ENCODE data around the gene INPP5E.
A peak's percentile ranks its signal among the peaks of the same experiment; 100 is the strongest.
"Not testable (repeated sequence)": the region's sequence is repeated elsewhere in the genome, so short reads cannot be mapped to it uniquely, and the experiment has no call there.

The INPP5E gene

DNA sequence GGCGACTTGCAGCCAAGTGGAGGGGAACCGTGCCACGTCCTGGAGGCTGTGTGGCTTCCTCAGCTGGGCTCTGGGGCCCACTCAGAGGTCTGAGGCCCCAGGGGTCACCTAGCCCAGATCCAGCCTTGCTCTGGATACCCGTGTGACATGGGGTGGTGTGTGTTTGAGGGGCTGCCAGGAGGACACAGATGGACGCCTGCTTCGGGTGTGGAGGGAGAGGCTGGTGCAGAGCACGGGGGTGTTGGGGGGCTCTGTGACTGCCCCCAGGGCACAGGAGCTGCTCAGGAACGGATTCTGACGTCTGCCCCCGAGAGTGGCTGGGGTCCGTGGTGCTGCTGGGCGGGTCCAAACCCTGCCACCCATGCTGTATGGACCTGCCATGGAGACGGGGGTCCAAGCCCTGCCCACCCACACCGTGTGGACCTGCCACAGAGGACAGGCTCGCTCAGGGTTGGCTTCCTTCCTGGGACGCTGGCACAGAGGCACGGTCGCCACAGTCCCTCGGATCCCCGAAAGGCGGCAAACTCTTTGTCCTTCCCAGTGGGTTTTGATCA is 10.5 kb downstream of the INPP5E start:
- no peak for DNase-seq (ENCODE audit: low read depth)

DNA sequence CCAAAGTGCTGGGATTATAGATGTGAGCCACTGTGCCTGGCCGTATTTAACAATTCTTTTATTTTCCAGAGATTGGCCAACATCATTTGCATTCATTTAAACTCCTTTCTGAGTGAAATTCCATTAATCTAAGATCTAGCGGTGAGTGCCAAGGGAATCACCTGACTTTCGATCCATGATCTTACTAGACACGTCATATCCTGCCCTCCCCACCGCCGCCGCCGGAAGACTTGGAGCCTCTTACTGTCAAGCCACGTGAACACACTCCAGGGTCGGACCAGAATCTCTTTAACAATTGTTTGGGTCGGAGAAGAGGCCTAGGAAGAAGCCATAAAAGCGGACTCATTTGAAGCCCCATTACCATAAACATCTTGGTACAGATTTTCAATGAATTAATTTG is 12.9 kb downstream of the INPP5E start:
- DNase-seq (ENCODE audit: low read depth), result no peak

- not testable (repeated sequence) for DNase-seq (ENCODE audit: low read depth)
Observed at GRCh38 chr9:136425367-136425766, 14.3 kb downstream of the INPP5E start.

DNA sequence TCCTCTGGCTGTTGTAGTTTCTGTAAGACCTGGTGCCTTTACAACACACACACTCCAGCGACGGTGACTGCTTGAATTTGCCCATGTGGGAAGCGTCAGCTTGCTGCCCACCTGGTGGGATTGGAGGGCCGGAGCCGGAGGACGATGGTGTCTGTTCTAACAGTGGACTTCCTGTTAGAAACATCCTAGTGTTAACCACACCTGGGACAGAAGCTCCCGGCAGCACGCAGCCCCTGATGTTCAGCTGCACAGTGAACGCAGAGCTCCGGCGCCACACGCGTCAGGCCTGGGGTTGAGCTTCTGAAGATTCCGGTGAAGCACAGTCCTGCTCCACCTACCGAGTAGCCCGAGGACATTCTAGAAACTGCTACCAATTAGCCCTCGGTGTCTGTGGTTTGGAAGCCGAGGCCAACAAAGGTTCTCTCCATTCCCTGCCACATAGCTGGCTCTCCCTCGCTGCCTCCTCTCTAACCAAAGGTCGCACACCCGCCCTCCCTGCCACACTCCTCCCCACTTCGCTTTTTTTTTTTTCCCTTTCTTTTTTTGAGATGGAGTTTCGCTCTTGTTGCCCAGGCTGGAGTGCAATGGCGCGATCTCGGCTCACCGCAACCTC is 14.8 kb downstream of the INPP5E start:
- DNase-seq (ENCODE audit: low read depth), result no peak

- no peak for DNase-seq (ENCODE audit: low read depth)
Observed at GRCh38 chr9:136423432-136424146, 16.1 kb downstream of the INPP5E start.

DNA sequence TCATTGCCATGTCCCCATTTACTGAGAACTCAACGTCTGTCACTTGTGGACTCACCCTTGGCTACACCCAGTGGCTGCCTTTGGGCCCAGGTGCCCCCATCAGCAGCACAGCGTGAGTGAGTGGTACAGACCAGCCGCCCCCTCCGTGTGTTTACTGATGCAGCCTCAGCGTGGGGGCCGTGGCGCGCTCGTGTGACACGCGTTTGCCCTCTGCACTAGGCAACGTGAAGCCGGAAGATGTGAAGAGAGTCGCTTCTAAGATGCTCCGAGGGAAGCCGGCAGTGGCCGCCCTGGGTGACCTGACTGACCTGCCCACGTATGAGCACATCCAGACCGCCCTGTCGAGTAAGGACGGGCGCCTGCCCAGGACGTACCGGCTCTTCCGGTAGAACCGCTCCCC is 16.8 kb downstream of the INPP5E start:
- no peak for DNase-seq (ENCODE audit: low read depth)

- DNase-seq (ENCODE audit: low read depth), result no peak
Observed at GRCh38 chr9:136421791-136422190, 17.9 kb downstream of the INPP5E start.

- no peak for DNase-seq (ENCODE audit: low read depth)
Observed at GRCh38 chr9:136419092-136419420, 20.6 kb downstream of the INPP5E start.

DNA sequence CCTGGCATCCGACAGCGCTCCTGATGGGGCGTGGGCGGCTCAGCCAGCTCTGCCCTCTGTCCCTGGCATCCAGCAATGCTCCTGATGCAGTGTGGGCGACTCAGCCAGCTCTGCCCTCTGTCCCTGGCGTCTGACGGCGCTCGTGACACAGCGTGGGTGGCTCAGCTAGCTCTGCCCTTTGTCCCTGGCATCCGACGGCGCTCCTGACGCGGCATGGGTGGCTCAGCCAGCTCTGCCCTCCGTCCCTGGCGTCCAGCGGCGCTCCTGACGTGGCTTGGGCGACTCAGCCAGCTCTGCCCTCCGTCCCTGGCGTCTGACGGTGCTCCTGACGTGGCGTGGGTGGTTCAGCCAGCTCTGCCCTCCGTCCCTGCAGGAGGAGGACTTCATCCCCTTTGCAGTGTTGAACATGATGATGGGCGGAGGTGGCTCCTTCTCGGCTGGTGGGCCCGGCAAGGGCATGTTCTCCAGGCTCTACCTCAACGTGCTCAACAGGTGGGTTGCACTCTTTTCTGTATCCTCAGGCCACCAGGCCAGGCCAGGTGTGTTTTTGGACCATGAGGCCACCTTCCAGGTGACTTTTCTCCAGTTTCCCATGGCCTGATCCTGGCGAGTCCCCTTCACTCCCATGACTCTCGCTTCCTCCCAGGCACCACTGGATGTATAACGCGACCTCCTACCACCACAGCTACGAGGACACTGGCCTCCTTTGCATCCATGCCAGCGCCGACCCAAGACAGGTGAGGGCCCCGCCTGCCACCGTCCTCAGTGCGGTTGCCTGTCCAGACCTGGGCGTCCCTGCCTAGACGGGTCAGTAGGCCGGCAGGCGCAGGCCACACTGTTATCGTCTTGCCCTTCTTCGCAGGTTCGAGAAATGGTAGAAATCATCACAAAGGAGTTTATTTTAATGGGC is 21.2 kb downstream of the INPP5E start:
- DNase-seq (ENCODE audit: low read depth), result no peak

DNA sequence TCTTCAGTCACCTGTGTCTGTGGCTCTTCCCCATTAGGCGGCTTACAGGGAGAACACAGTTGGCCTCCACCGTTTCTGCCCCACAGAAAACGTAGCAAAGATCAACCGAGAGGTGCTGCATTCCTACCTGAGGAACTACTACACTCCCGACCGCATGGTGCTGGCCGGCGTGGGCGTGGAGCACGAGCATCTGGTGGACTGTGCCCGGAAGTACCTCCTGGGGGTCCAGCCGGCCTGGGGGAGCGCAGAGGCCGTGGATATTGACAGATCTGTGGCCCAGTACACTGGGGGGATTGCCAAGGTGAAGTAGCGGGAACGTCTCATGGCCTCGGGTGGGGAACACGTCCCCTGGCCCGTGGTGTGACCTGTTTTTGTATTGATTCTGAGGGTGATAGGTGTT is 22.7 kb downstream of the INPP5E start:
- DNase-seq (ENCODE audit: low read depth), result no peak

DNA sequence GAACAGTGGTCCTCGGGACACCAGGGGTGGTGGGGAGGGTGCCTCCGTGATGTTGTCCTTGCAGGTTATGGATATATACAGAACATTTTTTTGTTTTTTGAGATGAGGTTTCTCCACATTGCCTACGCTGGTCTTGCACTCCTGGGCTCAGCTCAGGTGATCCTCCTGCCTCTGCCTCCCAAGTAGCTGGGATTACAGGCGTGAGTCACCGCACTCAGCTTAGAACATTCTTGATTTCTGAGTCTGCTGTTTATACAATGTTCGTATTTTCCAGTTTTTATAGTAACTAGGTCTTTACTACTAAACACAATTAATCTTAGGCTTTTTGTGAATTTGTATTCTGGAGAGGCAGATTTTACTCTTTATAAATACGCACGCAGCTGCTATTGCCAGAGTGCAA is 23.2 kb downstream of the INPP5E start:
- no peak for DNase-seq (ENCODE audit: low read depth)

GRCh38 chr9:136412962-136413361 is 26.7 kb downstream of the INPP5E start:
- no peak for DNase-seq (ENCODE audit: low read depth)

DNA sequence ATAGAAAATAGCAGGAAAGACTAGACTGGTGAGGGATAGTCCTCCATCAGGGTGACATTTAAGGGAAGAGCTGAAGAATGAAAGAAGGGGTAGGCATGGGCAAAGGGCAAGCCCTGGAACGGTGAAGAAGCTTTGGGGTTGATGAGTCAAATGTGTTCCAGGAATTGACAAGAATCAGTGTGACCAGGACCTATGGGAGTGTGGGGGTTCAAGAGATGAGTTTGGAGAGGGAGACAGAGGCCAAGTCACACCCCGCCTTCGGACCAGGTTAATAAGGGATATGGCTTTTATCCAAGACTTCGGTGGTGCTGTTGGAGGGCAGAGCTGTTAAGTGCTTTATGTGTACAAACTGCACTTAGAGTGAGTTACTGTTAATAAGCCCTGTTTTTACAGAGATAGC is 28.3 kb downstream of the INPP5E start:
- DNase-seq (ENCODE audit: low read depth), result no peak

- peak; percentile 93 for DNase-seq (ENCODE audit: low read depth)
Observed at GRCh38 chr9:136410500-136411287, 29.0 kb downstream of the INPP5E start, which contains the start of the genes ENTR1 and PMPCA. TSS of gene ENTR1 (minus strand) at chr9:136410614. CDS start at chr9:136410397, 217 bp downstream. TSS of gene PMPCA (plus strand) at chr9:136410658. CDS start at chr9:136410669, 11 bp downstream.

- no peak for DNase-seq (ENCODE audit: low read depth)
Observed at GRCh38 chr9:136409557-136410455, 29.8 kb downstream of the INPP5E start.

DNA sequence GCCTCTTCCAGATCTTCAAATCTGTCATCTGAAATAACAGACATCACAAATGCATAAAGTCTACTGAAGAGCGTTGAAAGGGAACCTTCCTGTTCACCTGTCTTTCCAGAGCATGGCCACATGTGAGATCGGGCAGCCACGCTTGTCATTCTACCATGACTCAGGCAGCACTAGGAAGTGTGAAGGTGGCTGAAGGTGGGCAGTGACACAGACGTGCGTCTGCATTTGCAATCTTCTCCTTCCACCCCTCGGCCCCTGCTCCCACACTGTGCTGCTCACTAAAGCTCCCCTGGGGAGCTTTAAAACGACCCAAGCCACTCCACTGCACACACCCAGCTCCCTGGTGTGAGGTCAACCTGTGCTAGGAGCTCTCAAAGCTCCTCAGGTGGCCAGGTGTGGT is 31.7 kb downstream of the INPP5E start:
- no peak for DNase-seq (ENCODE audit: low read depth)

GRCh38 chr9:136407061-136407460 is 32.6 kb downstream of the INPP5E start:
- DNase-seq (ENCODE audit: low read depth), result not testable (repeated sequence)

DNA sequence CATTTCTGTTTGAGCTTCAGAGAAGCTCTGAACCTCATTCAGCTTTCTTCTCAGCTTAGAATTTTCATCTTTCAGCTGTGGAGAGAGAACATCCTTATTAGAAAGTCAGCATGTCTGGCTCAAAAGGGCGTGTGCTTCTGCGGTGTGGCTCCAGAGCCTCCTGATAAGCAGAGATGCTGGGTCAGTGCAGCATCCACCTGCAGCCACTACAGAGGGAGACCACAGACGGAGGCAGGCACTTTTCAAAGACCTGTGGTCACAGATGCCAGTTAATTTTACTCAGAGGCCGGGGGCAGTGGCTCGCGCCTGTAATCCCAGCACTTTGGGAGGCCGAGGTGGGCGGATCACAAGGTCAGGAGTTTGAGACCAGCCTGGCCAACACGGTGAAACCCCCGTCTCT is 33.7 kb downstream of the INPP5E start:
- DNase-seq (ENCODE audit: low read depth), result not testable (repeated sequence)

DNA sequence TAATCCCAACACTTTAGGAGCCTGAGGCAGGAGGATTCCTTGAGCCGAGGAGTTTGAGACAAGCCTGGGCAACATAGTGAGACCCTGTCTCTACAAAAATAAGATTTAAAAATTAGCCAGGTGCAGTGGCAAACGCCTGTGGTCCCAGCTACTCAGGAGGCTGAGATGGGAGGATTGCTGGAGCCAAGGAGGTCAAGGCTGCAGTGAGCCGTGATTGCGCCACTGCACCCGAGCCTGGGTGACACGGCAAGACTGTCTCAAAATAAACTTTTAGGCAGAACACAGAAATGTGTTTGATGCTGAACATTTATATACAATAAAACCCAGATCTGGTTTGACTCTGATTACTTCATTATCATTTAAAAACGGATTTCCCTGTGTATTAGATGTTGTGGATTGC is 34.2 kb downstream of the INPP5E start:
- DNase-seq (ENCODE audit: low read depth), result no peak

- DNase-seq (ENCODE audit: low read depth), result no peak
Observed at GRCh38 chr9:136404801-136405136, 34.9 kb downstream of the INPP5E start.

Measured in activated gamma-delta T cell treated with anti-CD3 and anti-CD28 coated beads, Interleukin-2, amount 50 U/mL, for 16 hours (primary cell).